IMR-90 (cell line): ENCODE measurements around the gene PAWR.

Experiments
- BHLHE40 ChIP-seq: fragments of 150-350 bp; IDR thresholded peaks from 2 replicates; pipeline ENCODE4 v1.6.1; 2016; ENCODE audit warnings: mild to moderate bottlenecking, low read depth, low read length
- CEBPB ChIP-seq: IDR thresholded peaks from 2 replicates; pipeline ENCODE4 v1.6.1; 2012; ENCODE audit warnings: low read depth, low read length, improper control_type of control experiment
- CHD1 ChIP-seq: IDR thresholded peaks from 2 replicates; pipeline ENCODE4 v1.6.1; 2012; ENCODE audit warnings: low read depth, low read length, improper control_type of control experiment
- FOS ChIP-seq: fragments of 150-350 bp; IDR thresholded peaks from 2 replicates; pipeline ENCODE4 v1.6.1; 2016; ENCODE audit warnings: low read depth, low read length
- MAFK ChIP-seq: IDR thresholded peaks from 2 replicates; pipeline ENCODE4 v1.6.1; 2012; ENCODE audit warnings: low read depth, low read length, improper control_type of control experiment
- MXI1 ChIP-seq: IDR thresholded peaks from 2 replicates; pipeline ENCODE4 v1.6.1; 2012; ENCODE audit warnings: low read depth, mild to moderate bottlenecking, low read length, moderate library complexity, borderline replicate concordance
- POLR2A ChIP-seq: IDR thresholded peaks from 2 replicates; pipeline ENCODE4 v1.6.1; 2012; ENCODE audit warnings: mild to moderate bottlenecking, low read depth, low read length
- RAD21 ChIP-seq: IDR thresholded peaks from 2 replicates; pipeline ENCODE4 v1.6.1; 2012; ENCODE audit warnings: low read length, improper control_type of control experiment
- RCOR1 ChIP-seq: IDR thresholded peaks from 2 replicates; pipeline ENCODE4 v1.6.1; 2012; ENCODE audit warnings: mild to moderate bottlenecking, low read length, improper control_type of control experiment; ENCODE audit not compliant: insufficient replicate concordance
- RFX5 ChIP-seq: IDR thresholded peaks from 2 replicates; pipeline ENCODE4 v1.8.0; 2012; ENCODE audit warnings: low read depth, mild to moderate bottlenecking, low read length, moderate library complexity
- TF ChIP-seq, protein P1 (sequence below): conservative IDR thresholded peaks from 2 replicates; pipeline ENCODE4 v1.5.1; 2012; ENCODE audit warnings: mild to moderate bottlenecking, low read depth, low read length, improper control_type of control experiment
- TF ChIP-seq, protein P2 (sequence below): fragments of 150-350 bp; IDR thresholded peaks from 2 replicates; pipeline ENCODE4 v1.6.1; 2017; ENCODE audit warnings: mild to moderate bottlenecking, antibody characterized with exemption, low read length, low read depth

DNA sequence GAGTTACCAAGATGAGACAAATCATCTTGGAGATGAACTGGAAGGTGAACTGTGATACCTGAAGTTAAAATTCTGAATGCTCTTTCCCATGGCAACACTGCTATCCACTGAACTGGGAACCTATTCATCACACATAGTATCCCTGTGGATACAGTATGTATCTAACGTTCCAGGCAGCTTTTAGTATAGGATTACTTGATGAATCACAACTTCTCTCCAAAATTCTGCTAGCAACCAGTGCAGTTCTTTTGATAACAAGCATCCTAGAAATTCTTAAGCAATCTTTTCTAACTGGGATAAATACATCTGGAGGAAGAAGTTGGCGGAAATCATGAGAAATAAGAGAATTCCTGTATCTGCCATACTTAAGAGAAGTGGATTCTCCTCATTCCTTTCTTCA is 66.4 kb downstream of the PAWR start:
- no peak for TF ChIP-seq BHLHE40
- TF ChIP-seq, protein P1, sequence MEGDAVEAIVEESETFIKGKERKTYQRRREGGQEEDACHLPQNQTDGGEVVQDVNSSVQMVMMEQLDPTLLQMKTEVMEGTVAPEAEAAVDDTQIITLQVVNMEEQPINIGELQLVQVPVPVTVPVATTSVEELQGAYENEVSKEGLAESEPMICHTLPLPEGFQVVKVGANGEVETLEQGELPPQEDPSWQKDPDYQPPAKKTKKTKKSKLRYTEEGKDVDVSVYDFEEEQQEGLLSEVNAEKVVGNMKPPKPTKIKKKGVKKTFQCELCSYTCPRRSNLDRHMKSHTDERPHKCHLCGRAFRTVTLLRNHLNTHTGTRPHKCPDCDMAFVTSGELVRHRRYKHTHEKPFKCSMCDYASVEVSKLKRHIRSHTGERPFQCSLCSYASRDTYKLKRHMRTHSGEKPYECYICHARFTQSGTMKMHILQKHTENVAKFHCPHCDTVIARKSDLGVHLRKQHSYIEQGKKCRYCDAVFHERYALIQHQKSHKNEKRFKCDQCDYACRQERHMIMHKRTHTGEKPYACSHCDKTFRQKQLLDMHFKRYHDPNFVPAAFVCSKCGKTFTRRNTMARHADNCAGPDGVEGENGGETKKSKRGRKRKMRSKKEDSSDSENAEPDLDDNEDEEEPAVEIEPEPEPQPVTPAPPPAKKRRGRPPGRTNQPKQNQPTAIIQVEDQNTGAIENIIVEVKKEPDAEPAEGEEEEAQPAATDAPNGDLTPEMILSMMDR: no peak
- no peak for TF ChIP-seq FOS
- TF ChIP-seq POLR2A: no peak
- TF ChIP-seq MAFK: no peak
- no peak for TF ChIP-seq RFX5
- TF ChIP-seq, protein P2, sequence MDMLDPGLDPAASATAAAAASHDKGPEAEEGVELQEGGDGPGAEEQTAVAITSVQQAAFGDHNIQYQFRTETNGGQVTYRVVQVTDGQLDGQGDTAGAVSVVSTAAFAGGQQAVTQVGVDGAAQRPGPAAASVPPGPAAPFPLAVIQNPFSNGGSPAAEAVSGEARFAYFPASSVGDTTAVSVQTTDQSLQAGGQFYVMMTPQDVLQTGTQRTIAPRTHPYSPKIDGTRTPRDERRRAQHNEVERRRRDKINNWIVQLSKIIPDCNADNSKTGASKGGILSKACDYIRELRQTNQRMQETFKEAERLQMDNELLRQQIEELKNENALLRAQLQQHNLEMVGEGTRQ: no peak
- no peak for TF ChIP-seq CHD1
- no peak for TF ChIP-seq MXI1
- TF ChIP-seq RAD21: no peak
- TF ChIP-seq RCOR1: no peak
- TF ChIP-seq CEBPB: peak; percentile 60
